ENCODE results near the gene TNPO3. TPM values are rescaled to one million over a fixed set of nuclear protein-coding genes. Genes with fewer than 3 reads are reported as not detected.
"Not testable (repeated sequence)": the region's sequence is repeated elsewhere in the genome, so short reads cannot be mapped to it uniquely, and the experiment has no call there.

Gene TNPO3
- total RNA-seq, 1 donor from 2014 or later: 32.6 TPM

DNA sequence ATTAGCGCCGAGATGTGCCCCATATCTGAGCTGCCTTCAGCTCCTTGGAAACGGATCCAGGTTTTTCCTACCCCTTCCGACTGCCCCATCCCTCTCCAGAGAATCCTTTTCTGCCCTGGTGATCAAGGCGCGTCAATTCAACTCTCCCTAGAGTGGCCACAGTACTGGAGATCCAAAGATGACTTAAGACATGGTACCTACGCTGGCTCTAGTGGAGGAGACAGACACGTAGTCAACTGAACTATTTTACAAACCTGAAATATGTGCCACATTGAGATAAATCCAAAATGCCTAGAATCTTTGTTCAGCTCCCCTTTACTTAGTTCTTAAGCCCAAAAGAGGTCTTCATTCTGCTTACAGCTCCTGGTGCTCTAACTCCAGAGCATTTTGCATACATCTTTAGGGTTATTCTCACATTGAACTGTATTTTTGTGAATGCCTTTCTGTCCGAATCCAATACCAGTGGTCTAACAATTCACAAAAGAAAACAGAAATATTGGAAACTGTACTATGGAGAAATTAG lies 444 bp upstream of the TNPO3 start:
- TF ChIP-seq, protein P1, sequence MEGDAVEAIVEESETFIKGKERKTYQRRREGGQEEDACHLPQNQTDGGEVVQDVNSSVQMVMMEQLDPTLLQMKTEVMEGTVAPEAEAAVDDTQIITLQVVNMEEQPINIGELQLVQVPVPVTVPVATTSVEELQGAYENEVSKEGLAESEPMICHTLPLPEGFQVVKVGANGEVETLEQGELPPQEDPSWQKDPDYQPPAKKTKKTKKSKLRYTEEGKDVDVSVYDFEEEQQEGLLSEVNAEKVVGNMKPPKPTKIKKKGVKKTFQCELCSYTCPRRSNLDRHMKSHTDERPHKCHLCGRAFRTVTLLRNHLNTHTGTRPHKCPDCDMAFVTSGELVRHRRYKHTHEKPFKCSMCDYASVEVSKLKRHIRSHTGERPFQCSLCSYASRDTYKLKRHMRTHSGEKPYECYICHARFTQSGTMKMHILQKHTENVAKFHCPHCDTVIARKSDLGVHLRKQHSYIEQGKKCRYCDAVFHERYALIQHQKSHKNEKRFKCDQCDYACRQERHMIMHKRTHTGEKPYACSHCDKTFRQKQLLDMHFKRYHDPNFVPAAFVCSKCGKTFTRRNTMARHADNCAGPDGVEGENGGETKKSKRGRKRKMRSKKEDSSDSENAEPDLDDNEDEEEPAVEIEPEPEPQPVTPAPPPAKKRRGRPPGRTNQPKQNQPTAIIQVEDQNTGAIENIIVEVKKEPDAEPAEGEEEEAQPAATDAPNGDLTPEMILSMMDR (IDR thresholded peaks at IDR 0.05; ENCODE audit: borderline replicate concordance): no peak
- Histone ChIP-seq H3K9me3 (replicated peaks) (no peaks in the 10 kb centered on the region), H3K27me3 (ENCODE audit: low read depth) (peaks cover 5% of the 10 kb centered on the region), H3K4me1 (peaks cover 47% of the 10 kb centered on the region), H3K4me3 (peak overlapping the region; percentile 94), H3K36me3 (no peaks in the 10 kb centered on the region), H3K27ac (replicated peaks) (peak overlapping the region; percentile 99)
- no peak for DNase-seq
- intact Hi-C loops (cut with micrococcal nuclease): no loop called here

DNA sequence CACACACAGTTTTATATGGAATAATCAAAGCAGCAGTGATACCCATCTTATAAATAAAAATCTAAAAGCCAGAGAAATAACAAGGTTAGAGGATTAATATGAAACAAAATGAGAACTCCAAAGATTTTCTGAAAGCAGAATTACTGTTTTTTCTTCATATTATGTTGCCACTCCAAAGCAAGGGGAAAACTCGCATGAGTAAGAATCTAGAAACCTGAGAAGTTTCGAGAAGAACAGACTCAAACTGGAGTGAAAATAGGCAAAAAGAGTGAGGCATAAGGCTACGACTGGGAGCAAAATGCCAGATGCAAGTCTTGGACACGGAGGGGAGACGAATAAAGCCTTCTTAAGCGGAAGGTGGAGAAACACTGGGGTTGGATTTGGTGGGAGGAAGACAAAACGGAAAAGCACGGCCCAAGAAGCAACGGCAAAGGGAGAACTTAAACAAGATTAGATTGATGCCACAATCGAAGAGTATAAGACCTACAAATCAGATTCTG lies 923 bp downstream of the TNPO3 start:
- Histone ChIP-seq H3K4me1 (peaks cover 47% of the 10 kb centered on the region), H3K27ac (replicated peaks) (peak overlapping the region; percentile 99), H3K27me3 (ENCODE audit: low read depth) (no peaks in the 10 kb centered on the region), H3K4me3 (peak overlapping the region; percentile 94), H3K9me3 (replicated peaks) (no peaks in the 10 kb centered on the region), H3K36me3 (no peaks in the 10 kb centered on the region)
- TF ChIP-seq, protein P1 (IDR thresholded peaks at IDR 0.05; ENCODE audit: borderline replicate concordance): no peak
- intact Hi-C loops (cut with micrococcal nuclease): no loop called here
- DNase-seq: no peak

- Histone ChIP-seq H3K27me3 (ENCODE audit: low read depth) (no peaks in the 10 kb centered on the region), H3K9me3 (replicated peaks) (no peaks in the 10 kb centered on the region), H3K36me3 (no peaks in the 10 kb centered on the region), H3K4me1 (peaks cover 53% of the 10 kb centered on the region), H3K4me3 (no peak overlapping the region), H3K27ac (replicated peaks) (no peak overlapping the region)
- intact Hi-C loops (cut with micrococcal nuclease): no loop called here
- DNase-seq: no peak
- TF ChIP-seq, protein P1 (IDR thresholded peaks at IDR 0.05; ENCODE audit: borderline replicate concordance): no peak
Measured at GRCh38 chr7:129052441-129052840, 2.5 kb downstream of the TNPO3 start.

- intact Hi-C loops (cut with micrococcal nuclease); DNase-seq; H3K36me3 ChIP-seq; H3K27me3 ChIP-seq (ENCODE audit: low read depth); H3K4me3 ChIP-seq; H3K9me3 ChIP-seq (replicated peaks); H3K27ac ChIP-seq (replicated peaks): not testable (repeated sequence)
- peaks cover 54% of the 10 kb centered on the region for H3K4me1 ChIP-seq
Measured at GRCh38 chr7:129051459-129051858, 3.5 kb downstream of the TNPO3 start.

DNA sequence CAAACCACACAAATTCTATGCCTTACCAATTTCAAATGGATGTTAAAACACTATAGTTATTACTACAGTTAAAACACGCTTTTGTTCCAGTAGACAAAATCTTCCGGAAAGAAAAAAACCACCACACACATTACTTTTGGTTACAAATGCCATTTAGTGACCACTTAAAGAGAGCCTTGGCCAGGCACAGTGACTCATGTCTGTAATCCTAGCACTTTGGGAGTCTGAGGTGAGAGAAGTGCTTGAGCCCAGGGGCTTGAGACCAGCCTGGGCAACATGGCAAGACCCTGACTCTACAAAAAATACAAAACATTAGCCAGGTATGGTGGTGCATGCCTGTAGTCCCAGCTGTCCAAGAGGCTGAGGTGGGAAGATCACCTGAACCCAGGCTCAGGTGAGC lies 7.2 kb downstream of the TNPO3 start:
- H3K9me3 ChIP-seq (replicated peaks): no peaks in the 10 kb centered on the region
- no peaks in the 10 kb centered on the region for H3K27me3 ChIP-seq (ENCODE audit: low read depth)
- H3K36me3 ChIP-seq: no peaks in the 10 kb centered on the region
- DNase-seq: no peak
- no peak overlapping the region for H3K4me3 ChIP-seq
- TF ChIP-seq, protein P1 (IDR thresholded peaks at IDR 0.05; ENCODE audit: borderline replicate concordance): no peak
- no peak overlapping the region for H3K27ac ChIP-seq (replicated peaks)
- intact Hi-C loops (cut with micrococcal nuclease): loop anchor here (5.0 kb wide), 1 partner anchor 50 kb away; no protein-coding TSS in a partner anchor
- peaks cover 56% of the 10 kb centered on the region for H3K4me1 ChIP-seq

GRCh38 chr7:129045682-129046081 lies 9.2 kb downstream of the TNPO3 start:
- Histone ChIP-seq H3K4me1 (peaks cover 49% of the 10 kb centered on the region), H3K27me3 (ENCODE audit: low read depth) (no peaks in the 10 kb centered on the region)

More at GRCh38 chr7:129045682-129046081, 9.2 kb downstream of the TNPO3 start:
- Histone ChIP-seq H3K9me3 (replicated peaks) (no peaks in the 10 kb centered on the region), H3K36me3 (peaks cover 5% of the 10 kb centered on the region), H3K27ac (replicated peaks) (no peak overlapping the region), H3K4me3 (no peak overlapping the region)
- intact Hi-C loops (cut with micrococcal nuclease): loop anchor here (5.0 kb wide), 1 partner anchor 48 kb away; no protein-coding TSS in a partner anchor
- TF ChIP-seq, protein P1 (IDR thresholded peaks at IDR 0.05; ENCODE audit: borderline replicate concordance): no peak
- no peak for DNase-seq
